GM18519 (cell line): ENCODE data around the gene FYN.

ENCODE experiments used
- ATAC-seq: cut with Tn5 transposase; IDR thresholded peaks from one replicate; pipeline ENCODE4 v1.9.1; 2021; ENCODE audit warnings: mild to moderate bottlenecking, moderate library complexity; ENCODE audit not compliant: unreplicated experiment, low FRiP score

Gene FYN

GRCh38 chr6:111673937-111674336, 199.3 kb downstream of the FYN start:
- ATAC-seq = no peak

GRCh38 chr6:111673532-111673931, 199.7 kb downstream of the FYN start:
- ATAC-seq = no peak

DNA sequence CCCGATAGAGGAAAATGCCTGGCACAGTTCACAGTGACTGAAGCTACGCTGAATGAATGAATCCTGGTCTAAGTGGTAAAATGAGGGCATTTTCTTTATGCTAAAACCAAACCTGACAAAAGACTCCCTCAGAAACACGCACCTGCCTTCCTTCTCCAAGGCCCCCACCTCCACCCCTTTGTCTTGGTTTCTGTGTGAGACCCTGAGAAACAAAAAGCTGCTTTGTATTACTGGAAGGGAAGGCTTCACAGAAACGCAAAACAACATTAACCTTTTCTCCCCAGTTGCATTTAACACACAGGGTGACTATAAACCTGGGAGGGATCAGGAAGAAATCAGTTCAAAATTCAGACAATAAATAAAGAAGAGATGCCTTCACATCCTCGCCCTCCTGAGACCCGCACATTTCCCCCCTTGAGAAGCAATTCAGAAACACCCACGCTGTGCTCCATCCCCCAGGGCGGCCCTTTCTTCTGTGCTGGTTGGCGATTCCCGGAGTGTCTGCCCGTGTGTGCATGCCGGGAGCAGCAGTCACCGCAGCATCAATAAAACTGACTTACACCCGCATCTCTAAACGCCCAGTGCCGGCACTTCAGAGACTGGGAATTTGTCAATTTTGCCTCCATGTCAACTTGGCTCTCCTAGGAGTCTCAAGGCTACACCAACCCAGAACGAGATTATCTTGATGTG, 200.3 kb downstream of the FYN start:
- ATAC-seq = no peak

DNA sequence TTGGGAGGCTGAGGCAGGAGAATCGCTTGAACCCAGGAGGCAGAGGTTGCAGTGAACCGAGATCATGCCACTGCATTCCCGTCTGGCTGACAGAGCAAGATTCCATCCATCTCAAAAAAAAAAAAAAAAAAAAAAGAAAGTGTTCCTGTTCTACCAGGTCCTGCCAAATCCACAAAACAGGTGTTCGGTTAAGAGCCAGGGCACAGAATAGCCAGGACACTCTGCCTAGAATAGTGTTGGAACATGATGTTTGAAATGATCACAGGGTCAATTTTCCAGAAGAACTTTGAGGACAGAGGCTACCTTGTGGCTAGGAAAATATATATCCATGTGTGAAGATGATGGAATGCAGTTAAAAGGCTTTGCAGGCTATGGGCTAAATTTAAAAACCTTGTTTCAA, 203.9 kb downstream of the FYN start:
- no peak for ATAC-seq

- ATAC-seq = no peak
These were observed 204.8 kb downstream of the FYN start for GRCh38 chr6:111668410-111668809.

- ATAC-seq = no peak
These were observed 205.3 kb downstream of the FYN start for GRCh38 chr6:111667931-111668330.

DNA sequence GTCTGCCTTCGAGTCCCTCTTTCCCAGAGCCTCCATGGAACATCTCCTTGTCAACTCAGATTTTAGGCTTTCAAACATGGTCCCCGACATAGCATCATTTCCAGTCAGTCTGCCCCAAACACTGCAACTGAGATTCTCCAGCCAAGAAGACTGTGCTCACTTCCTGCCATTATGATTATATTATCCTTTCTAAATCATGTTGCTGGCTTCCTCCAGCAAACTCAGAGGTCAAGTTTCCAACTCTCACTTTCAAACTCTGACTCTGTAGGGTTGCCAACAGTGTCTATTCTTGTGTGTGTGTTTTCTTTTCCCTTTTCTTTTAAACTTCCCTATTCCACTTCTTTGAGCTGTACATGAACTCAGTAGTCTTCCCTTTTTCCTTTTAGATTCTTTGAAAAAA, 206.4 kb downstream of the FYN start:
- no peak for ATAC-seq

- ATAC-seq = no peak
These were observed 208.7 kb downstream of the FYN start for GRCh38 chr6:111664565-111665030.

GRCh38 chr6:111663692-111664564, 209.3 kb downstream of the FYN start:
- ATAC-seq = no peak

DNA sequence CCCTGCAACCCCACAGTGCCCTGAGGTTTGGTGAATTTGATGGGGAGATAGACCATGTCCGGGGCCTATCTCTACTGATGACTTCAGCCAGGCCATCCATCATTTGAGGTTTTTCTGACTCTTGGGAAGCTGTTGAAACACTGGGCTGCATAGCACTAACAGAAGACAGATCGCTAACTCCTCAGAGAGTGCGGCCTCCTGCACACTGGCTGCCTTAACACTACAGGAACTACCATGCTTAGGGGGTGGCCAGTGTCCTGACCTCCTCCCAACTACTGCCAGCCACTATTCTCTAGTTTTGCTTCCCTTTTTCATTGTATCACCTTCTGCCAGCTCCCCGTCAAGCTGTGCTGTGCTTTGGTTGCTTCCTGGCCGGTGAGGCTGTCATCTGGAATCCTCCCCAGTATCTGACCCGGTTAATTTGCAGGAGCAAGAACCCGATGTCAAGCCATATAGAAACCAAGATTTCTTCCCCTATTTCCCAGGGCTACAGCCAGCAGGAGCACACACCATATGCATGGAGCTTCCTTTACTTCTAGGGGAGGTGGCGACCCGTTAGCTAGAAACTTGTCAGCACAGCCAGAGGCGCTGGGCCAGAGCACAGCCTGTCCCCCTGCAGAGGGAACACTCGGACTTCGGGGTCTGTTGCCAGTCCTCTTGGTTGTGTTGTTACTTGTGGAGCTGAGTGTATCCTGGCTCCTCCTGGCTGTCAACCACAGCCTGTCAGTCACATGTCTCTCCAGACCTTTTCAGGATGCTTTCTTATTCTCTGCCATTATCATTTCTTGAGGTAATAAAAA, 210.3 kb downstream of the FYN start:
- no peak for ATAC-seq

GRCh38 chr6:111662072-111662793, 211.0 kb downstream of the FYN start:
- ATAC-seq = no peak

DNA sequence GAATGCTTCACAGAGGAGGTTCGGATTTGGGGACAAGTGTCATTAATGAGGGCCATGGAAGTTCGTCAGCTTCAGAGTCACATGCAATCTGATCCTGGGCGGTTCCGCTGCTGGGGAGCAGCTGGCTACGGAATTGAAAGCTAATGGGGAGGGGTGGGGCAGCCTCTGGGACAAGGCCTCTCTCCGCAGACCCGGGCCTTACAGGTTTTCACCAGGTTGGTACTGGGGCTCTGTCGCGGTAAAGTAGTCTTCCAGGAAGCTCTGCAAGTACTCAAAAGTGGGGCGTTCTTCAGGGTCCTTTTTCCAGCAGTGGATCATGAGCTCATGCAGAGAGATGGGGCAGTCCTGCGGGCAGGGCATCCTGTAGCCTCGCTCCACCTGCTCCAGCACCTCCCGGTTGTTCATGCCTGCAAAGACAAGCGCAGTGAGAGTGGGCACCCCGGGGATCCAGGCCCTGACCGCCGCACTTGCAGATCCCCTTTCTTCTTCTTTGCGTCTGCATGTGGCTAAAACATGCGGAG, 211.7 kb downstream of the FYN start:
- ATAC-seq = no peak

DNA sequence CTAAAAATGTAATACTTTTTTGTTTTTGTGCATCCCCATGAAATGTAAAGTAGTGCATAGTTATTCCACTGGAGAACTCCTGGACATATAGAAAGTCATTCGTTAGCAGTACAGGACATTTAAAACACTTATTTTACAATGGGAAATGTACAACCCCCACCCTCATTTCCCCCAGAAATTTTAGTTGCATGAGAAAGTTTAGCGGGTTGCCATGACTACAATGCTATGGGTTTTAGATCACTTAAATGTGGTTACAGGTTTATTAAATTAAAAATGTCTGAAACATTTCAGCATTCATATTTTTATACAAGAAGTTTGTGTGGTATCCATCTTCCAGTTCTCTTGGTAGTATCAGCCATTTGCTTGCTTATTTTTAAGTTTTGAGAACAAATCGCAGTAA, 212.7 kb downstream of the FYN start:
- no peak for ATAC-seq

- ATAC-seq = no peak
These were observed 214.6 kb downstream of the FYN start for GRCh38 chr6:111658462-111659154.

- ATAC-seq = no peak
These were observed 216.1 kb downstream of the FYN start for GRCh38 chr6:111657146-111657545.

GRCh38 chr6:111653979-111654378, 219.3 kb downstream of the FYN start:
- ATAC-seq = no peak

GRCh38 chr6:111653434-111653833, 219.8 kb downstream of the FYN start:
- ATAC-seq = no peak

GRCh38 chr6:111652156-111652555, 221.1 kb downstream of the FYN start:
- no peak for ATAC-seq

- no peak for ATAC-seq
These were observed 221.8 kb downstream of the FYN start for GRCh38 chr6:111651185-111652034.
